Activated T-cell treated with anti-CD3 and anti-CD28 coated beads for 1 hour (primary cell): ENCODE results near the gene ZNF354B.
A peak's percentile ranks its signal among the peaks of the same experiment; 100 is the strongest.
"Not testable (repeated sequence)": the region's sequence is repeated elsewhere in the genome, so short reads cannot be mapped to it uniquely, and the experiment has no call there.

Experiments used
- DNase-seq: peaks from one replicate; pipeline ENCODE4 v3.0.0-alpha.2; 2020; ENCODE audit warnings: low read depth

The ZNF354B gene

GRCh38 chr5:178859625-178860521 is at the start of gene ZNF354B:
TSS of gene ZNF354B (plus strand) at chr5:178859953. CDS start at chr5:178861048, 1,095 bp downstream.
- peak; percentile 64 for DNase-seq

- DNase-seq, result no peak
These were observed 42.2 kb upstream of the ZNF354B start for GRCh38 chr5:178817506-178817905.

- no peak for DNase-seq
These were observed 41.7 kb upstream of the ZNF354B start for GRCh38 chr5:178818094-178818493.

GRCh38 chr5:178820001-178820400 is 39.8 kb upstream of the ZNF354B start:
- DNase-seq, result no peak

- DNase-seq, result no peak
These were observed 34.3 kb upstream of the ZNF354B start for GRCh38 chr5:178825444-178825843.

- no peak for DNase-seq
These were observed 33.5 kb upstream of the ZNF354B start for GRCh38 chr5:178826216-178826615.

- no peak for DNase-seq
These were observed 32.1 kb upstream of the ZNF354B start for GRCh38 chr5:178827636-178828035.

- no peak for DNase-seq
These were observed 28.7 kb upstream of the ZNF354B start for GRCh38 chr5:178831049-178831448.

GRCh38 chr5:178832618-178833201 is 27.0 kb upstream of the ZNF354B start:
- no peak for DNase-seq

- DNase-seq, result no peak
These were observed 23.1 kb upstream of the ZNF354B start for GRCh38 chr5:178836628-178837027.

- not testable (repeated sequence) for DNase-seq
These were observed 20.9 kb upstream of the ZNF354B start for GRCh38 chr5:178838695-178839318.

- peak; percentile 20 for DNase-seq
These were observed 20.4 kb upstream of the ZNF354B start for GRCh38 chr5:178839319-178839704.

GRCh38 chr5:178840399-178840798 is 19.4 kb upstream of the ZNF354B start:
- DNase-seq, result not testable (repeated sequence)

- no peak for DNase-seq
These were observed 10.4 kb upstream of the ZNF354B start for GRCh38 chr5:178849316-178849715.

- no peak for DNase-seq
These were observed 7.8 kb upstream of the ZNF354B start for GRCh38 chr5:178851951-178852350.

GRCh38 chr5:178854284-178854683 is 5.5 kb upstream of the ZNF354B start:
- no peak for DNase-seq

- DNase-seq, result not testable (repeated sequence)
These were observed 862 bp downstream of the ZNF354B start for GRCh38 chr5:178860615-178861014.

- no peak for DNase-seq
These were observed 1.9 kb downstream of the ZNF354B start for GRCh38 chr5:178861627-178862026.

GRCh38 chr5:178866946-178867345 is 7.2 kb downstream of the ZNF354B start:
- no peak for DNase-seq

GRCh38 chr5:178869577-178869976 is 9.8 kb downstream of the ZNF354B start:
- DNase-seq, result no peak

GRCh38 chr5:178870411-178870810 is 10.7 kb downstream of the ZNF354B start:
- DNase-seq, result no peak

- no peak for DNase-seq
These were observed 12.5 kb downstream of the ZNF354B start for GRCh38 chr5:178872302-178872701.

GRCh38 chr5:178883115-178883694 is 23.5 kb downstream of the ZNF354B start:
- not testable (repeated sequence) for DNase-seq
